Measurements from ENCODE around the gene FMN1. TPM values are rescaled to one million over a fixed set of nuclear protein-coding genes. Genes with fewer than 3 reads are reported as not detected.

The FMN1 gene
- polyA plus RNA-seq, 3 donors = 0.28 to 3.7 (median 0.34) TPM

DNA sequence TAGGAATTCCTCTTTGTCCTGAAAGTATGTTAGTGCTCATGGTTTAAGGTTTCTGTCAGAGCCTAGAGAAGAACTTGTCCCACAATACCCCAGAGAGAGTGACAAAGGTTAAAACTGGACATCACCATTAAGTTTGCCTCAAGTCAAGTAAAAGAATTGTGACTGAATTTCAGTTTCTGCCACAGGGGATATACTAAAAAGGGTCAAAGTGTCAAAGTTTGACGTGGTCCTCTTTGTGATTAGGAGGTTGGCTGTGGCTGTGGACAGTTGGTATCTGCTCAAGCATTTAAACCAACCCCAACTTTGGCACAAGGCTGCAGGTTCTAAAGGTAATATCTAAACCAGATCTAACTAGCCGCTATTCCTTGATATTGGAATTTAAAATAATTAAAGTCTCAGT lies 26.1 kb downstream of the FMN1 start:
- intact Hi-C loops (cut with micrococcal nuclease) = no loop called here
- H3K4me1 Mint-ChIP-seq = peaks cover 4% of the 10 kb centered on the region
- no CpG with 5 or more reads among the region's 2 CpGs for WGBS (ENCODE audit: insufficient coverage)

GRCh38 chr15:33163816-33164215 lies 30.7 kb downstream of the FMN1 start:
- Mint-ChIP-seq H3K27ac (peak overlapping the region in 2 of 7 donors; percentile 32 to 48), H3K27me3 (ENCODE audit: low read depth in 3 of 3) (peaks cover 3 to 7% (median 3%) of the 10 kb centered on the region in 3 donors), H3K9me3 (peaks cover 0 to 9% (median 0%) of the 10 kb centered on the region in 7 donors), H3K4me3 (no peak overlapping the region), H3K36me3 (no peaks in the 10 kb centered on the region), H3K4me1 (peaks cover 32% of the 10 kb centered on the region)
- TF ChIP-seq, protein P1, sequence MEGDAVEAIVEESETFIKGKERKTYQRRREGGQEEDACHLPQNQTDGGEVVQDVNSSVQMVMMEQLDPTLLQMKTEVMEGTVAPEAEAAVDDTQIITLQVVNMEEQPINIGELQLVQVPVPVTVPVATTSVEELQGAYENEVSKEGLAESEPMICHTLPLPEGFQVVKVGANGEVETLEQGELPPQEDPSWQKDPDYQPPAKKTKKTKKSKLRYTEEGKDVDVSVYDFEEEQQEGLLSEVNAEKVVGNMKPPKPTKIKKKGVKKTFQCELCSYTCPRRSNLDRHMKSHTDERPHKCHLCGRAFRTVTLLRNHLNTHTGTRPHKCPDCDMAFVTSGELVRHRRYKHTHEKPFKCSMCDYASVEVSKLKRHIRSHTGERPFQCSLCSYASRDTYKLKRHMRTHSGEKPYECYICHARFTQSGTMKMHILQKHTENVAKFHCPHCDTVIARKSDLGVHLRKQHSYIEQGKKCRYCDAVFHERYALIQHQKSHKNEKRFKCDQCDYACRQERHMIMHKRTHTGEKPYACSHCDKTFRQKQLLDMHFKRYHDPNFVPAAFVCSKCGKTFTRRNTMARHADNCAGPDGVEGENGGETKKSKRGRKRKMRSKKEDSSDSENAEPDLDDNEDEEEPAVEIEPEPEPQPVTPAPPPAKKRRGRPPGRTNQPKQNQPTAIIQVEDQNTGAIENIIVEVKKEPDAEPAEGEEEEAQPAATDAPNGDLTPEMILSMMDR (IDR thresholded peaks at IDR 0.05) = no peak
- H3K4me3 ChIP-seq (replicated peaks in 1 of 3; ENCODE audit: low read depth in 2 of 3, low read length in 3 of 3) = no peak overlapping the region
- no peak overlapping the region for H3K27ac ChIP-seq (ENCODE audit: low read depth in 1 of 2, low read length in 2 of 2)
- WGBS (ENCODE audit: insufficient coverage) = no CpG with 5 or more reads among the region's 3 CpGs
- H3K27me3 ChIP-seq (ENCODE audit: control insufficient read depth in 2 of 2, insufficient read depth in 2 of 2, low read length in 2 of 2) = no peaks in the 10 kb centered on the region
- no peaks in the 10 kb centered on the region for H3K9me3 ChIP-seq (replicated peaks in 1 of 2; ENCODE audit: control insufficient read depth in 1 of 2, insufficient read depth in 1 of 2, low read length in 2 of 2)
- peaks cover 32 to 41% of the 10 kb centered on the region in 2 donors for H3K4me1 ChIP-seq (ENCODE audit: control insufficient read depth in 1 of 2, insufficient read depth in 2 of 2, low read length in 2 of 2)
- H3K9ac ChIP-seq (ENCODE audit: insufficient read depth, low read length, poor library complexity, severe bottlenecking) = no peak overlapping the region
- H4K20me1 ChIP-seq (ENCODE audit: insufficient read depth, low read length) = no peaks in the 10 kb centered on the region
- H3K4me2 ChIP-seq (replicated peaks; ENCODE audit: extremely low read depth, low read length, poor library complexity, severe bottlenecking) = no peak overlapping the region
- intact Hi-C loops (cut with micrococcal nuclease) = no loop called here
- H2AFZ ChIP-seq (ENCODE audit: insufficient read depth, low read depth, low read length, poor library complexity, severe bottlenecking) = no peak overlapping the region
- H3K79me2 ChIP-seq (ENCODE audit: insufficient read depth, low read length) = no peaks in the 10 kb centered on the region
- H3K36me3 ChIP-seq (replicated peaks in 1 of 2; ENCODE audit: control insufficient read depth in 1 of 2, insufficient read depth in 2 of 2, low read length in 2 of 2) = no peaks in the 10 kb centered on the region
- DNase-seq = no peak

More for the DNA sequence above, 26.1 kb downstream of the FMN1 start:
- Histone ChIP-seq H3K27ac (ENCODE audit: low read depth in 1 of 2, low read length in 2 of 2) (no peak overlapping the region), H3K4me3 (replicated peaks in 1 of 3; ENCODE audit: low read depth in 2 of 3, low read length in 3 of 3) (no peak overlapping the region), H3K36me3 (replicated peaks in 1 of 2; ENCODE audit: control insufficient read depth in 1 of 2, insufficient read depth in 2 of 2, low read length in 2 of 2) (no peaks in the 10 kb centered on the region), H4K20me1 (ENCODE audit: insufficient read depth, low read length) (no peaks in the 10 kb centered on the region), H3K79me2 (ENCODE audit: insufficient read depth, low read length) (no peaks in the 10 kb centered on the region), H3K4me2 (replicated peaks; ENCODE audit: extremely low read depth, low read length, poor library complexity, severe bottlenecking) (no peak overlapping the region), H2AFZ (ENCODE audit: insufficient read depth, low read depth, low read length, poor library complexity, severe bottlenecking) (no peak overlapping the region), H3K9ac (ENCODE audit: insufficient read depth, low read length, poor library complexity, severe bottlenecking) (no peak overlapping the region), H3K9me3 (replicated peaks in 1 of 2; ENCODE audit: control insufficient read depth in 1 of 2, insufficient read depth in 1 of 2, low read length in 2 of 2) (no peaks in the 10 kb centered on the region), H3K4me1 (ENCODE audit: control insufficient read depth in 1 of 2, insufficient read depth in 2 of 2, low read length in 2 of 2) (peaks cover 0 to 7% of the 10 kb centered on the region in 2 donors), H3K27me3 (ENCODE audit: control insufficient read depth in 2 of 2, insufficient read depth in 2 of 2, low read length in 2 of 2) (peaks cover 4 to 6% of the 10 kb centered on the region in 2 donors)
- H3K27me3 Mint-ChIP-seq (ENCODE audit: low read depth in 3 of 3) = peaks cover 3 to 9% (median 8%) of the 10 kb centered on the region in 3 donors
- H3K36me3 Mint-ChIP-seq = no peaks in the 10 kb centered on the region
- DNase-seq = no peak
- no peak overlapping the region for H3K27ac Mint-ChIP-seq
- H3K4me3 Mint-ChIP-seq = no peak overlapping the region
- TF ChIP-seq, protein P1 (IDR thresholded peaks at IDR 0.05) = no peak
- H3K9me3 Mint-ChIP-seq = peaks cover 0 to 9% (median 0%) of the 10 kb centered on the region in 7 donors
